ENCODE data around the gene TUBA4A. TPM values are rescaled to one million over a fixed set of nuclear protein-coding genes. Genes with fewer than 3 reads are reported as not detected.

The TUBA4A gene
- polyA plus RNA-seq, 1 donor from 2014 or later, result not detected

DNA sequence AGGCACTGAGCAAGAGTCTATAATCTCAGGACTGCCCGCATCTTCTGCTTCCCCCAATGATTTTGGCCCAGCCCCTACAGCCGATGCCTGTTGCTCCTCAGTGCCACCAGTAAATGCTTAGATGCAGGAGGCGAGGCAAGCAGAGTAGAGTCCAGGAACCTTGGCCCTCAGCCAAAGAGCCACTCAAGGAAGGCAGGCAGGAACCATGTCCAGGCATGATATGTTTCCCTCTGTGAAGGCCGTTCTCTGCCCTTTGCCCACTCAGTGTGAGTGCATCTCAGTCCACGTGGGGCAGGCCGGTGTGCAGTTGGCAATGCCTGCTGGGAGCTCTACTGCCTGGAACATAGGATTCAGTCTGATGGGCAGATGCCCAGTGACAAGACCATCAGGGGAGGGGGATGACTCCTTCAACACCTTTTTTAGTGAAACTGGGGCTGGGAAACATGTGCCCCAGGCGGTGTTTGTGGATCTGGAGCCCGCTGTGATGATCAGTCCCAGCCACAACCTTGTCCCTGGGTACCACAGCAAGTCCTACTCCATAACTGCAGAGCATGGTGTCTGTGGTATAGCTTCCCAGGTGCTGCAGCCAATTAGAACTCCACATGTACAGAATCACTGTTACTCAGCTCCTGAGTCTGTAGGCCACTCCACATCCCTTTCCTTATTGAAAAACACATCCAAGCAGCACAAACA lies 15.8 kb upstream of the TUBA4A start:
- H3F3A ChIP-seq (ENCODE audit: insufficient read depth, low read length, poor library complexity, severe bottlenecking), result no peaks in the 10 kb centered on the region
- no peaks in the 10 kb centered on the region for H3K9me2 ChIP-seq (ENCODE audit: insufficient read depth, low read length)
- no peaks in the 10 kb centered on the region for H3K9me3 ChIP-seq (ENCODE audit: low read length)
- no peaks in the 10 kb centered on the region for H4K20me1 ChIP-seq (ENCODE audit: insufficient read depth)
- H3K27me3 ChIP-seq (ENCODE audit: insufficient read depth, low read depth, low read length), result peaks cover 11% of the 10 kb centered on the region
- no peaks in the 10 kb centered on the region for H3K36me3 ChIP-seq (ENCODE audit: insufficient read depth, low read length)
- no peak overlapping the region for H2AFZ ChIP-seq (ENCODE audit: low read depth, low read length)
- H3K4me3 ChIP-seq (ENCODE audit: low read length), result no peak overlapping the region
- H3K27ac ChIP-seq (ENCODE audit: low read length), result no peak overlapping the region
- no peak for TF ChIP-seq EP300 (conservative IDR thresholded peaks at IDR 0.05; ENCODE audit: poor library complexity, severe bottlenecking)
- no peak for TF ChIP-seq MXI1 (conservative IDR thresholded peaks at IDR 0.05; ENCODE audit: poor library complexity, severe bottlenecking)
- TF ChIP-seq RAD21 (conservative IDR thresholded peaks at IDR 0.05), result no peak
- TF ChIP-seq EZH2 (IDR thresholded peaks at IDR 0.05; ENCODE audit: borderline replicate concordance, insufficient read depth, low read length, poor library complexity, severe bottlenecking), result no peak
- TF ChIP-seq TAF1 (IDR thresholded peaks at IDR 0.05; ENCODE audit: low read depth), result no peak
- TF ChIP-seq, protein P1, sequence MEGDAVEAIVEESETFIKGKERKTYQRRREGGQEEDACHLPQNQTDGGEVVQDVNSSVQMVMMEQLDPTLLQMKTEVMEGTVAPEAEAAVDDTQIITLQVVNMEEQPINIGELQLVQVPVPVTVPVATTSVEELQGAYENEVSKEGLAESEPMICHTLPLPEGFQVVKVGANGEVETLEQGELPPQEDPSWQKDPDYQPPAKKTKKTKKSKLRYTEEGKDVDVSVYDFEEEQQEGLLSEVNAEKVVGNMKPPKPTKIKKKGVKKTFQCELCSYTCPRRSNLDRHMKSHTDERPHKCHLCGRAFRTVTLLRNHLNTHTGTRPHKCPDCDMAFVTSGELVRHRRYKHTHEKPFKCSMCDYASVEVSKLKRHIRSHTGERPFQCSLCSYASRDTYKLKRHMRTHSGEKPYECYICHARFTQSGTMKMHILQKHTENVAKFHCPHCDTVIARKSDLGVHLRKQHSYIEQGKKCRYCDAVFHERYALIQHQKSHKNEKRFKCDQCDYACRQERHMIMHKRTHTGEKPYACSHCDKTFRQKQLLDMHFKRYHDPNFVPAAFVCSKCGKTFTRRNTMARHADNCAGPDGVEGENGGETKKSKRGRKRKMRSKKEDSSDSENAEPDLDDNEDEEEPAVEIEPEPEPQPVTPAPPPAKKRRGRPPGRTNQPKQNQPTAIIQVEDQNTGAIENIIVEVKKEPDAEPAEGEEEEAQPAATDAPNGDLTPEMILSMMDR (IDR thresholded peaks at IDR 0.05; ENCODE audit: poor library complexity, severe bottlenecking), result no peak
- TF ChIP-seq POLR2AphosphoS5 (IDR thresholded peaks at IDR 0.05), result no peak
- TF ChIP-seq, protein P2, sequence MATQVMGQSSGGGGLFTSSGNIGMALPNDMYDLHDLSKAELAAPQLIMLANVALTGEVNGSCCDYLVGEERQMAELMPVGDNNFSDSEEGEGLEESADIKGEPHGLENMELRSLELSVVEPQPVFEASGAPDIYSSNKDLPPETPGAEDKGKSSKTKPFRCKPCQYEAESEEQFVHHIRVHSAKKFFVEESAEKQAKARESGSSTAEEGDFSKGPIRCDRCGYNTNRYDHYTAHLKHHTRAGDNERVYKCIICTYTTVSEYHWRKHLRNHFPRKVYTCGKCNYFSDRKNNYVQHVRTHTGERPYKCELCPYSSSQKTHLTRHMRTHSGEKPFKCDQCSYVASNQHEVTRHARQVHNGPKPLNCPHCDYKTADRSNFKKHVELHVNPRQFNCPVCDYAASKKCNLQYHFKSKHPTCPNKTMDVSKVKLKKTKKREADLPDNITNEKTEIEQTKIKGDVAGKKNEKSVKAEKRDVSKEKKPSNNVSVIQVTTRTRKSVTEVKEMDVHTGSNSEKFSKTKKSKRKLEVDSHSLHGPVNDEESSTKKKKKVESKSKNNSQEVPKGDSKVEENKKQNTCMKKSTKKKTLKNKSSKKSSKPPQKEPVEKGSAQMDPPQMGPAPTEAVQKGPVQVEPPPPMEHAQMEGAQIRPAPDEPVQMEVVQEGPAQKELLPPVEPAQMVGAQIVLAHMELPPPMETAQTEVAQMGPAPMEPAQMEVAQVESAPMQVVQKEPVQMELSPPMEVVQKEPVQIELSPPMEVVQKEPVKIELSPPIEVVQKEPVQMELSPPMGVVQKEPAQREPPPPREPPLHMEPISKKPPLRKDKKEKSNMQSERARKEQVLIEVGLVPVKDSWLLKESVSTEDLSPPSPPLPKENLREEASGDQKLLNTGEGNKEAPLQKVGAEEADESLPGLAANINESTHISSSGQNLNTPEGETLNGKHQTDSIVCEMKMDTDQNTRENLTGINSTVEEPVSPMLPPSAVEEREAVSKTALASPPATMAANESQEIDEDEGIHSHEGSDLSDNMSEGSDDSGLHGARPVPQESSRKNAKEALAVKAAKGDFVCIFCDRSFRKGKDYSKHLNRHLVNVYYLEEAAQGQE (IDR thresholded peaks at IDR 0.05; ENCODE audit: borderline replicate concordance), result no peak
- TF ChIP-seq SMC3 (conservative IDR thresholded peaks at IDR 0.05; ENCODE audit: poor library complexity), result no peak
- no peaks in the 10 kb centered on the region for H3K79me2 ChIP-seq (replicated peaks; ENCODE audit: insufficient read depth, low read length)
- H3K4me2 ChIP-seq (ENCODE audit: low read length), result no peak overlapping the region
- H3K9ac ChIP-seq (ENCODE audit: low read length), result no peak overlapping the region

DNA sequence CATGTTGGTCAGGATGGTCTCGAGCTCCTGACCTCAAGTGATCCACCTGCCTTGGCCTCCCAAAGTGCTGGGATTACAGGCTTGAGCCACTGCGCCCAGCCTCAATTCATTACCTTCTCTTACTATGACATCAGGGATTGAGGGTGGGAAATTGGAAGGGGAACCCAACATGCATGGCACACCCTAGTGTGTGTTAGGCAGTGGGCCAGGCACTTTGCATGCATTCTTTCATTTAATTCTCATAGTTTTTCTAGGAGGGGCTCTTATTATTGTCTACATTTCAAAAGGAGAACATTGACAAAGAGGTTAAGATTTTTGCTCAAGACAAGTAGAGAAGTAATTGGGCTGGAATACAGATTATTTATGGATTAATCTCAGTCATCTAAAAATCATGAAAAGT lies 14.6 kb upstream of the TUBA4A start:
- no peaks in the 10 kb centered on the region for H3K9me3 ChIP-seq (ENCODE audit: low read length)
- TF ChIP-seq TAF1 (IDR thresholded peaks at IDR 0.05; ENCODE audit: low read depth) (no peak), EZH2 (IDR thresholded peaks at IDR 0.05; ENCODE audit: borderline replicate concordance, insufficient read depth, low read length, poor library complexity, severe bottlenecking) (no peak), RAD21 (conservative IDR thresholded peaks at IDR 0.05) (no peak), EP300 (conservative IDR thresholded peaks at IDR 0.05; ENCODE audit: poor library complexity, severe bottlenecking) (no peak), SMC3 (conservative IDR thresholded peaks at IDR 0.05; ENCODE audit: poor library complexity) (no peak), POLR2AphosphoS5 (IDR thresholded peaks at IDR 0.05) (no peak)
- TF ChIP-seq, protein P2 (IDR thresholded peaks at IDR 0.05; ENCODE audit: borderline replicate concordance), result no peak
- TF ChIP-seq, protein P1 (IDR thresholded peaks at IDR 0.05; ENCODE audit: poor library complexity, severe bottlenecking), result no peak
- H2AFZ ChIP-seq (ENCODE audit: low read depth, low read length), result no peak overlapping the region
- H3K9me2 ChIP-seq (ENCODE audit: insufficient read depth, low read length), result no peaks in the 10 kb centered on the region
- no peaks in the 10 kb centered on the region for H3F3A ChIP-seq (ENCODE audit: insufficient read depth, low read length, poor library complexity, severe bottlenecking)
- H4K20me1 ChIP-seq (ENCODE audit: insufficient read depth), result no peaks in the 10 kb centered on the region
- H3K36me3 ChIP-seq (ENCODE audit: insufficient read depth, low read length), result no peaks in the 10 kb centered on the region
- peaks cover 11% of the 10 kb centered on the region for H3K27me3 ChIP-seq (ENCODE audit: insufficient read depth, low read depth, low read length)
- H3K9ac ChIP-seq (ENCODE audit: low read length), result no peak overlapping the region
- H3K27ac ChIP-seq (ENCODE audit: low read length), result no peak overlapping the region
- H3K79me2 ChIP-seq (replicated peaks; ENCODE audit: insufficient read depth, low read length), result no peaks in the 10 kb centered on the region
- no peak overlapping the region for H3K4me3 ChIP-seq (ENCODE audit: low read length)
- H3K4me2 ChIP-seq (ENCODE audit: low read length), result no peak overlapping the region

All from neural cell (in vitro differentiated cells).